DND-41 (cell line): ENCODE measurements around the gene TTBK2.

Experiments
- CTCF ChIP-seq: IDR thresholded peaks from 2 replicates; pipeline ENCODE4 v1.5.1; 2012; ENCODE audit warnings: borderline replicate concordance, low read length, moderate library complexity, mild to moderate bottlenecking; ENCODE audit not compliant: poor library complexity, severe bottlenecking; ENCODE audit errors: extremely low read depth
- EZH2 ChIP-seq: IDR thresholded peaks from 3 replicates; pipeline ENCODE4 v1.6.1; 2012; ENCODE audit warnings: borderline replicate concordance, low read depth, mild to moderate bottlenecking, moderate library complexity, low read length, inconsistent platforms; ENCODE audit not compliant: severe bottlenecking

- no peak for TF ChIP-seq CTCF
- TF ChIP-seq EZH2 = no peak
Observed at GRCh38 chr15:42730135-42730534, 190.4 kb downstream of the TTBK2 start.
